ENCODE measurements around the gene PGAP1.
A peak's percentile ranks its signal among the peaks of the same experiment; 100 is the strongest.

PGAP1 gene, protein sequence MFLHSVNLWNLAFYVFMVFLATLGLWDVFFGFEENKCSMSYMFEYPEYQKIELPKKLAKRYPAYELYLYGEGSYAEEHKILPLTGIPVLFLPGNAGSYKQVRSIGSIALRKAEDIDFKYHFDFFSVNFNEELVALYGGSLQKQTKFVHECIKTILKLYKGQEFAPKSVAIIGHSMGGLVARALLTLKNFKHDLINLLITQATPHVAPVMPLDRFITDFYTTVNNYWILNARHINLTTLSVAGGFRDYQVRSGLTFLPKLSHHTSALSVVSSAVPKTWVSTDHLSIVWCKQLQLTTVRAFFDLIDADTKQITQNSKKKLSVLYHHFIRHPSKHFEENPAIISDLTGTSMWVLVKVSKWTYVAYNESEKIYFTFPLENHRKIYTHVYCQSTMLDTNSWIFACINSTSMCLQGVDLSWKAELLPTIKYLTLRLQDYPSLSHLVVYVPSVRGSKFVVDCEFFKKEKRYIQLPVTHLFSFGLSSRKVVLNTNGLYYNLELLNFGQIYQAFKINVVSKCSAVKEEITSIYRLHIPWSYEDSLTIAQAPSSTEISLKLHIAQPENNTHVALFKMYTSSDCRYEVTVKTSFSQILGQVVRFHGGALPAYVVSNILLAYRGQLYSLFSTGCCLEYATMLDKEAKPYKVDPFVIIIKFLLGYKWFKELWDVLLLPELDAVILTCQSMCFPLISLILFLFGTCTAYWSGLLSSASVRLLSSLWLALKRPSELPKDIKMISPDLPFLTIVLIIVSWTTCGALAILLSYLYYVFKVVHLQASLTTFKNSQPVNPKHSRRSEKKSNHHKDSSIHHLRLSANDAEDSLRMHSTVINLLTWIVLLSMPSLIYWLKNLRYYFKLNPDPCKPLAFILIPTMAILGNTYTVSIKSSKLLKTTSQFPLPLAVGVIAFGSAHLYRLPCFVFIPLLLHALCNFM

DNA sequence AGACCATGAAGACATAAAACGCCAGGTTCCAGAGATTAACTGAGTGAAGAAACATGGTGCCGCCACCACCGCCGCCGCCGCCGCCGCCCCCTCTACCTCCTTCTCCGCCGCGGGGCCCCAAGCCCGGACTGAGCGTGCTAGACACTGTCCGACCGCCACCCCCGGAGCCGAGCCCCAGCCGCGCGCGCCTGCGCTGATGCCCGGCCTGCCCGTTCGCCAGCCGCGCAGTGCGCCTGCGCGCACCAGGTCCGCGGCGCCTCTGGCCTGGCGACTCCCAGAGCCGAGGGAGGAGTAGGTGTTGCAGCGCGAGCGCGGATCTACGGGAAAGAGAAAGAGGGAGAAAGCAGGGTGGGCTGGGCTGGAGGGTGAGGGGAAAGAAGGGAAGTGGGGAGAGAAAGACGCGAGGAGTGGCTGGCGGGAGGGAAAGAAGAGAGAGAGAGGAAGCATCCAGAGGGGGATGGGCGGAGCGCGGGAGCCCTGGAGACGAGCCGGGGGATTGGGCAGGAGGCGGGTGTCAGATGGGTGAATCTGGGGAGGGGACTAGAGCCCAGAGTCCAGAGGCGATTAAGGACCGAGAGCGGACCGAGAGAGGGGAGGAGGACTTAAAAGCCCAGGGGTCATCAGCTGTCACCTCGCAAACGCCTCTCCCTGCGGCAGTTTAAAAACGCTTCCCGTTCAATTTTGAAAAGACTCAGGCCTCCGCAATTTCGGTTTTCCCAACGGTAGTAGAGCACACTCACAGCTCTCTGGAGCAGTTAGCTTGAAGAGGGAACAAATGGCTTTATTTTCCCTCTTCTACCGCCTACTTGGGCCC lies at the start of gene PGAP1:
PGAP1 (minus strand) TSS at position 146 of the 814 bp plus-strand sequence; CDS start at position 55, 91 bp downstream.
- Mint-ChIP-seq H3K27me3 (no peaks in the 10 kb centered on the region), H3K4me1 (peaks cover 17% of the 10 kb centered on the region), H3K4me3 (peak within 1 kb of the TSS; percentile 92), H3K36me3 (no peaks in the 10 kb centered on the region), H3K9me3 (no peaks in the 10 kb centered on the region), H3K27ac (peak within 1 kb of the TSS; percentile 84)
- peak; percentile 96 for ATAC-seq

DNA sequence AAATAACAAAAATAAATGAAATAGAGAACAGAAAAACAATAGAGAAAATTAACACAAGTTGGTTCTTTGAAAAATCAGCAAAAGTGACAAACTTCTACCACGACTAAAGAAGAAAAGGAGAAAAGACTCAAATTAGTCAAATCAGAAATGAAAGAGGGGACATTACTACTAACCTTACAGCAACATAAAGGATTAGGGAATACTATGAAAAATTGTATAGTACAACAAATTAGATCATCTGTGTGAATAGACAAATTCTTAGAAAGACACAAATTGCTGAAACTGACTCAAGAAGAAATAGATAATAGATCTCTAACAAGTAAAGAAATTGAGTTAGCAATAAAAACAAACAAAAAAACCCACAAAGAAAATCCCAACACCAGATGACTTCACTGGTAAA lies 48.5 kb upstream of the PGAP1 start:
- peaks cover 5% of the 10 kb centered on the region for H3K9me3 Mint-ChIP-seq
- no peaks in the 10 kb centered on the region for H3K27me3 Mint-ChIP-seq
- no peaks in the 10 kb centered on the region for H3K36me3 Mint-ChIP-seq
- ATAC-seq: no peak
- H3K27ac Mint-ChIP-seq: no peak overlapping the region
- no peak overlapping the region for H3K4me3 Mint-ChIP-seq
- H3K4me1 Mint-ChIP-seq: no peaks in the 10 kb centered on the region

DNA sequence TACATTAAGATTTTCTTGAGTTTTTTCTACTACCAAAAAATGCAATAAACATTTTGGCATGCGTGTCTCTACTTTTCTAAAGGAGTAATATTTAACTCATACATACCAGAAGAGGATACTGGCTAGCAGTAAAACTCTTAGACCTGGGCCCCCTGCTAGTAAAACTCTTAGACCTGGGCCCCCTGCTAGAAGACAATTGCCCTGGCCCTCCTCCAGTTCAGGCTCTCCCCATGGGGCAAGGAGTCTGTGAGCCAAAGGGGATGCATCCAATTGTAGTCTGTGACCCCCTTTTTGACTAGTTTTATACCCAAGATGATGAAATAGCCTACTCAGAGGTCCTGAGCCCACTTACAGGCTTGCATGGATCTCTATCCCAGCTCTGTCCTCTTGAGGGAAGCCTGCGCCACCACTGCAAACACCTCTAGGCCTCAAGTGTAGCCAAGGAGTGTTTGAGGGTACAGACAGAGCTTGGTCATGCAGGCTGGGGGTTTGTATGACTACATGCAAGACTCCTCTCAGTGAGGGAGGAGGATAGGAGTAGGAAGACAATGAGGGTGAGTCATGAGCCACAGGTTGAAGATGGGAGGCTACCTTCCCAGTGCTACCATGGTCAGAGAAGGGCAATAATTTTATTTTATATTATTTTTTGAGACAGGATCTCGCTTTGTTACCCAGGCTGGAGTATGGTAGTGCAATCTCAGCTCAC lies 45.2 kb upstream of the PGAP1 start:
- Mint-ChIP-seq H3K36me3 (no peaks in the 10 kb centered on the region), H3K9me3 (no peaks in the 10 kb centered on the region), H3K27ac (no peak overlapping the region), H3K4me3 (no peak overlapping the region), H3K4me1 (no peaks in the 10 kb centered on the region), H3K27me3 (no peaks in the 10 kb centered on the region)
- no peak for ATAC-seq

DNA sequence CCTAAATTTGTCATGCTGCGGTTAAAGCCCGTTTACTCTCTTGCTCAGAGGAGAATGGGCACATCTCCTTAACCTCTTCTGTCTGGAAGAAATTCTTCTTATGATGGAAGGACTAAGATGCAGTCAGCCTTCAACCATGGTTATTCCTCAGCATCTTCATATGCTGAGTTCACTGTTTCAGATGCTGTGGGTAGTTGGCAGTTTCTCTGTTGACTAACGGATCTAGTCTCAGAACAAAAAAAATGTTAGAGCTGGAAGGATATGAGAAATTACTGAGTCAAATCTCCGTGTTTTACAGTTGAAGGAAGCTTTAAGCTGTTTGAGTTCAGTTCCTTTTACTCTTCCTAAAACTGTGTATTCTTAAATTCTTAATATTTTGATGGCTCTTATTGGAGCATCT lies 43.6 kb upstream of the PGAP1 start:
- Mint-ChIP-seq H3K27ac (no peak overlapping the region), H3K27me3 (no peaks in the 10 kb centered on the region), H3K36me3 (no peaks in the 10 kb centered on the region), H3K4me1 (no peaks in the 10 kb centered on the region), H3K4me3 (no peak overlapping the region), H3K9me3 (no peaks in the 10 kb centered on the region)
- ATAC-seq: no peak

DNA sequence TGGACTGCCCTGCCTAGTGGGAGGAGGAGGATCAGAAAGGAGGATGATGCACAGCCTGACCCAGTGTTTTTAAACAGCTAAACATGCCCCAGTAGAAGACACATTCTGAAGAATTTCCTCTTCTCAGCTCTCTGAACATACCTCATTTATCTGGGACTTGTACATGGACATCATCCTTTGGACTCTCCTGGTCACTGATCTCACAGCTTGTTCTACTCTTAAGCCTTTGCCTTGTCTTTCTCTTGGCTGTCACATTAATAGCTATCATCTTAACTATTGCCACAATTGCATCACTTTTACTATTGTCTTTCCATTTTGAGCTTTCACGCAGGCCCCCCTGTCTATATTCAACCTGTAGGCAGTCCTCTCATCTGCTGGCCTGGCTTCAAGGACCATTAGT lies 42.0 kb upstream of the PGAP1 start:
- no peak for ATAC-seq
- Mint-ChIP-seq H3K27ac (no peak overlapping the region), H3K27me3 (no peaks in the 10 kb centered on the region), H3K36me3 (no peaks in the 10 kb centered on the region), H3K4me3 (no peak overlapping the region), H3K9me3 (no peaks in the 10 kb centered on the region), H3K4me1 (no peaks in the 10 kb centered on the region)

DNA sequence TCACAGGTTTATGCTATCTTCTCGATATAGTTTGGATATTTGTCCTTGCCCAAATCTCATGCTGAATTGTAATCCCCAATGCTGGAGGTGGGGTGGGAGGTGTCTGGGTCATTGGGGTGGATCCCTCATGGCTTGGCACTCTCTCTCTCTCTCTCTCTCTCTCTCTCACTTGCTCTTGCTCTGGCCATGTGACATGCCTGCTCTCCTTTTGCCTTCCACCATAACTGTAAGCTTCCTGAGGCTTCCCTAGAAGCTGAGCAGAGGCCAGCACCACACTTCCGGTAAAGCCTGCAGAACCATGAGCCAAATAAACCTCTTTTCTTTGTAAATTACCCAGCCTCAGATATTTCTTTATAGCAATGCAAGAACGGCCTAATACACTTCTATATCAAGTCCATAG lies 41.3 kb upstream of the PGAP1 start:
- no peak overlapping the region for H3K27ac Mint-ChIP-seq
- no peak overlapping the region for H3K4me3 Mint-ChIP-seq
- no peak for ATAC-seq
- no peaks in the 10 kb centered on the region for H3K9me3 Mint-ChIP-seq
- H3K36me3 Mint-ChIP-seq: no peaks in the 10 kb centered on the region
- H3K27me3 Mint-ChIP-seq: no peaks in the 10 kb centered on the region
- no peaks in the 10 kb centered on the region for H3K4me1 Mint-ChIP-seq

DNA sequence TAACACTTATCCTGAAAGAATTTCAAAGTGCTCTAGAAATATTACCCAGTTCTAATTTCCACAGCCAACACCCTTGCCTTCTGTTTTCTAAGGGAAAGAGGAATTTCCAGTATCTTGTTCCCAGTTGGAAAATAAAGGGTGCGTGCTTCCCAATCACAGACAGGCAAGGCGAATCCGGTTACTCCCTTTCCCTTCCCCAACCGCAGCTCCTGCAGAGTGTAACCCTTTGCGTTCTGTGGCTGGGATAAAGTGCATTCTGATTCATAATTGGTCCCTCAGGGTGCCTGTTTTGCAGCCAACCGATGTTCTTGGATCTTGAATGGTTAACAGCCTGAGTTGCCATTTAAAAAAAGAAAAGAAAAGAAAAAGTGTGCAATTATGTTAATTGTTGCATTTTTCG lies 40.6 kb upstream of the PGAP1 start:
- Mint-ChIP-seq H3K4me3 (no peak overlapping the region), H3K27ac (no peak overlapping the region)
- no peak for ATAC-seq

DNA sequence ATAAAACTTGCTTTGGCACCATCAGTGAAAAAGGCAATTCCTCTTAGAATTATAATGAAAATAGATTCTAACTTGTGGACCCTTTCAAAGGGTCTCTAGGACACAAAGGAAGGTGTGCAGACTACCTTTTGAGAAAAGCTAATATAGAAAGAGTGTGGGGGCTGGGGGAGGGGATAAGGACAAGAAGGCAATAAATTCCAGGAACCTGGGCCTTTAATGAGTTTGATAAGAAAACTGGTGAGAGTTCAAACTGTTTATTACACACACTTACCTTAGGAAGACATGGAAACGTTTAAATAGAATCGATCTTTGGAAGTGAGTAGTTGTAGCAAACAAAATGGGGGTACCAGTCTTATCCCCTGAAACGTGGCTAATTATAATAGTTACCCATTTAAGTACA lies 39.6 kb upstream of the PGAP1 start:
- Mint-ChIP-seq H3K4me1 (no peaks in the 10 kb centered on the region), H3K36me3 (no peaks in the 10 kb centered on the region), H3K9me3 (no peaks in the 10 kb centered on the region), H3K27me3 (no peaks in the 10 kb centered on the region), H3K27ac (no peak overlapping the region), H3K4me3 (no peak overlapping the region)
- no peak for ATAC-seq

More for the DNA sequence above, 40.6 kb upstream of the PGAP1 start:
- Mint-ChIP-seq H3K9me3 (no peaks in the 10 kb centered on the region), H3K4me1 (no peaks in the 10 kb centered on the region), H3K36me3 (no peaks in the 10 kb centered on the region), H3K27me3 (no peaks in the 10 kb centered on the region)

DNA sequence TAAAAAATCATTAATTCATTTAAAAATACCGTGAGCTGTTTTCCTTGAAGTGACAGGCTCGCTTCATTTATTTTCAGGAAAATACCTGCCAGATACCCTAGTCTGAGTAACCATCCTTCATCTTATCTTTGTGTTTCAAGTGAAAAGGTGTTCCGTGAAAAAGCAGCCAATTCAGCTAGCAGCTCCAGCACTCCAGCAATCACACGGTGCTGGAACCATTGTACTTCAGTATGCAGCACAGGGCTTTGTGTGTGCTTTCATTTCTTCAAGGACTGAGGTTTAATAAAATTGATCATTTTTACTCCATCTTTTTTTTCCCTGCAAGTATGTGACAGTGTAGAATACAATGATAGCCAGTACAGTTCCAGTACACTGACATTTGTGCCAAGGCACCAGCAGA lies 39.1 kb upstream of the PGAP1 start:
- no peak overlapping the region for H3K27ac Mint-ChIP-seq
- no peaks in the 10 kb centered on the region for H3K27me3 Mint-ChIP-seq
- ATAC-seq: no peak
- no peak overlapping the region for H3K4me3 Mint-ChIP-seq
- no peaks in the 10 kb centered on the region for H3K9me3 Mint-ChIP-seq
- no peaks in the 10 kb centered on the region for H3K36me3 Mint-ChIP-seq
- H3K4me1 Mint-ChIP-seq: no peaks in the 10 kb centered on the region

DNA sequence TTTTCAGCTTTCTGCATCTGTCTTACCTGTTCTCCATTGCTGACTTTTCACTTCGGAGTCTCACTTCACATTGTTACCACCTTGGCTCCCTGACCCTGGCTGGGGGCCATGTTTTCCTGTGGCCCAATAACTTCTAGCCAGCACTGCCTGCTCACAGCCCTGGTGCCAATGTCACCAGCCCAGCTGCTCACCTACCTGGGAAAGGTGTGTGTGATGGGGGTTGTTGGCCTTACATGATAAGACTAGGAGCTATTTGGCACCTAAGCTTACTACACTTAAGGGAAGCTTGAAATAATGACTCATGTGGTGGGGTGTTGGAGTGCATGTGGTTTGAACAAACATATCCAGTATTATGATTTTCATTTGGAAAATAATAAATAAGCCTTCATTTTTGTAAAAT lies 37.5 kb upstream of the PGAP1 start:
- H3K4me1 Mint-ChIP-seq: no peaks in the 10 kb centered on the region
- H3K36me3 Mint-ChIP-seq: no peaks in the 10 kb centered on the region
- no peaks in the 10 kb centered on the region for H3K9me3 Mint-ChIP-seq
- H3K27ac Mint-ChIP-seq: no peak overlapping the region
- ATAC-seq: no peak
- H3K27me3 Mint-ChIP-seq: no peaks in the 10 kb centered on the region
- no peak overlapping the region for H3K4me3 Mint-ChIP-seq

DNA sequence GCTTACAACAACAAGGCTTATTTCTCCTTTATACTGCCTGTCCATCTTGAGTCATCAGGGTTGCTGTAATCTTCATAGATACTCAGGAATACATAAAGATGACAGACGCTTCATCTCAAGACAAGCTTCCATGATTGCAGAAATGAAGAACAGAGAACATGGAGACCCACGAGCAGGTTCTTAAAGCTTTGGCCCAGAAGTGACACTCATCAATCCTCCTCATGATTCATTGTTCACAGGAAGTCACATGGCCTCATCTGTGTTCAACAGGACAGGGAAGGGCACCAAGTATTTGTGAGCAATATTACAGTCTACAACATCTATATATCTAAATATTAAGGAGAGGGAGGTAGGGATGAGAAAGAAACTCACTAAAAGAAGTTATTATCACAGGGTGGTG lies 36.5 kb upstream of the PGAP1 start:
- Mint-ChIP-seq H3K4me3 (no peak overlapping the region), H3K27me3 (no peaks in the 10 kb centered on the region), H3K36me3 (no peaks in the 10 kb centered on the region), H3K4me1 (no peaks in the 10 kb centered on the region), H3K9me3 (peaks cover 3% of the 10 kb centered on the region), H3K27ac (no peak overlapping the region)
- no peak for ATAC-seq

DNA sequence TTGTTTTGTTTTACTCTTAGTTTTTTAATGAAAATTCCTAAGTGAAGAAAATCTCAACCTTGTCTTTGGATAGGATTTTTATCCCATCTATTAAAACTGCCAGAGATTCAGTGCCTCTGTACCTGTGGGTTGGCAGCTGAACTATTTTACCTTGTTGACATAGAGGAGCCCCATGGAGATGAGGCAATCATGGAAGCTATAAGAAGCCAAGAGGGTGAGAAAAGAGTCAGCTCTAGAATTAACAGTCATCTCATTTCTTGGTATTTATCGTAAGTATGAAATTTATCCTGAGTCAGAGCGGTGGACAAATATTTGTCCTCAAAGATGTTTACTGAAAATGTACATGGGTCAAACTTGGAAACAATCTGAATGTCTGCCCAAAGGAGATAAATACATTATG lies 35.8 kb upstream of the PGAP1 start:
- Mint-ChIP-seq H3K27me3 (no peaks in the 10 kb centered on the region), H3K9me3 (peaks cover 3% of the 10 kb centered on the region), H3K4me1 (no peaks in the 10 kb centered on the region), H3K27ac (no peak overlapping the region), H3K4me3 (no peak overlapping the region), H3K36me3 (no peaks in the 10 kb centered on the region)
- ATAC-seq: no peak

DNA sequence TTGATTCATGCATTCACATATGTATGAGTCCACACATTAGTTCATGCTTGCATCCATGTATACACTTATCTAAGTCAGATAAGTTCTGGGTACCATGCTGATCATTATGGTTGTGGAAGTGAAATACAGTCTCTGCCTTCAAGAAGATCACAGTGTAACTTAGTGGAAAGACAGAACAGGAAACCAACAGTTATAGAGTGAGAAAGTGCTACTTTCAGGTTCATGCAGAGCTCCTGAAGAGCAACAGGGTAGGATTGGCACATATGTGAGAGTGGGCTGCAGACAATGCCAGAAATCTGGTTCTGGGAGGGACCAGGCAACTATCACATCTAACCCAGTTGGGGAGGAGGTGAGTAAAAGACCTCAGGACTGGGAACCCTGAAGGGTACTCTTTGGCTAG lies 35.4 kb upstream of the PGAP1 start:
- Mint-ChIP-seq H3K4me3 (no peak overlapping the region), H3K4me1 (no peaks in the 10 kb centered on the region), H3K27ac (no peak overlapping the region), H3K27me3 (no peaks in the 10 kb centered on the region), H3K9me3 (peaks cover 3% of the 10 kb centered on the region), H3K36me3 (no peaks in the 10 kb centered on the region)
- peak; percentile 43 for ATAC-seq

DNA sequence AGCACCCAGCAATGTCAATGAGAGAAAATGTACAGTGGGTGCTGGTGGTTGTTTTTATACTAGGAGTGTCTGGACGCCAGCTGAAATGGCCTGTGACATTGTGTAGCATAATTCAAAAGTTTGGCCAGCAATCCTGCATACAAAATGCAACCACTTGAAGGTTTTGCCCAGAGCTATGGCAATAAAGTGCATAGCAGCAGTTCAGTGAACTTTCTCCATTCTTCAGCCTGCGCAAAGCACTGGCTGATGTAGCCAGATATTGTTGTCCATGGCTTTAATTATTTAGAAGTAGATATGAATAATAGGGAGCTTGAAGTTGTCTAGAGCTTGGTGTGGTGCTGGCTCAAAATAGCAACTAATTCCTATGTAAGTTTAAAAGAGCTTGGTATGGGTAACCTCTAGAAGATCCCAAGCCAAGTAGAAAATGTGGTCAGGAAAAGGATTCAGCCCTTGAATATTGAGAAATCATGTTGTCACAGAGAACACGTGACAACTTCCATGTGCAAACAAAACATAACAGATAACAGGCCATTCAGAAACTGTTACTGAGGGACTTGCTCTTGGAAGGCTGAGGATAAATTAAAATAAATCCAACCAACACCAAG lies 33.3 kb upstream of the PGAP1 start:
- no peaks in the 10 kb centered on the region for H3K36me3 Mint-ChIP-seq
- H3K27me3 Mint-ChIP-seq: peaks cover 4% of the 10 kb centered on the region
- H3K4me3 Mint-ChIP-seq: no peak overlapping the region
- ATAC-seq: no peak
- H3K27ac Mint-ChIP-seq: no peak overlapping the region
- no peaks in the 10 kb centered on the region for H3K4me1 Mint-ChIP-seq
- H3K9me3 Mint-ChIP-seq: peaks cover 3% of the 10 kb centered on the region
